ENCODE data around the gene RHOBTB1.
"Not testable (repeated sequence)": the region's sequence is repeated elsewhere in the genome, so short reads cannot be mapped to it uniquely, and the experiment has no call there.

The RHOBTB1 gene

GRCh38 chr10:60908031-60908430, 36.0 kb downstream of the RHOBTB1 start:
- H3K4me3 ChIP-seq (ENCODE audit: low read depth, low read length): no peak overlapping the region

- H3K4me3 ChIP-seq (ENCODE audit: low read depth, low read length): no peak overlapping the region
Measured at GRCh38 chr10:60907236-60907635, 36.7 kb downstream of the RHOBTB1 start.

GRCh38 chr10:60906825-60907224, 37.2 kb downstream of the RHOBTB1 start:
- H3K4me3 ChIP-seq (ENCODE audit: low read depth, low read length): not testable (repeated sequence)

- no peak overlapping the region for H3K4me3 ChIP-seq (ENCODE audit: low read depth, low read length)
Measured at GRCh38 chr10:60906411-60906810, 37.6 kb downstream of the RHOBTB1 start.

- H3K4me3 ChIP-seq (ENCODE audit: low read depth, low read length): no peak overlapping the region
Measured at GRCh38 chr10:60905580-60905979, 38.4 kb downstream of the RHOBTB1 start.

GRCh38 chr10:60903096-60903495, 40.9 kb downstream of the RHOBTB1 start:
- H3K4me3 ChIP-seq (ENCODE audit: low read depth, low read length): no peak overlapping the region

- no peak overlapping the region for H3K4me3 ChIP-seq (ENCODE audit: low read depth, low read length)
Measured at GRCh38 chr10:60901561-60902235, 42.3 kb downstream of the RHOBTB1 start.

GRCh38 chr10:60899266-60899665, 44.7 kb downstream of the RHOBTB1 start:
- no peak overlapping the region for H3K4me3 ChIP-seq (ENCODE audit: low read depth, low read length)

- no peak overlapping the region for H3K4me3 ChIP-seq (ENCODE audit: low read depth, low read length)
Measured at GRCh38 chr10:60898321-60898720, 45.7 kb downstream of the RHOBTB1 start.

- no peak overlapping the region for H3K4me3 ChIP-seq (ENCODE audit: low read depth, low read length)
Measured at GRCh38 chr10:60896810-60897209, 47.2 kb downstream of the RHOBTB1 start.

GRCh38 chr10:60896033-60896432, 48.0 kb downstream of the RHOBTB1 start:
- no peak overlapping the region for H3K4me3 ChIP-seq (ENCODE audit: low read depth, low read length)

- no peak overlapping the region for H3K4me3 ChIP-seq (ENCODE audit: low read depth, low read length)
Measured at GRCh38 chr10:60894786-60895185, 49.2 kb downstream of the RHOBTB1 start.

GRCh38 chr10:60893231-60893630, 50.8 kb downstream of the RHOBTB1 start:
- H3K4me3 ChIP-seq (ENCODE audit: low read depth, low read length): no peak overlapping the region

GRCh38 chr10:60892571-60892970, 51.4 kb downstream of the RHOBTB1 start:
- H3K4me3 ChIP-seq (ENCODE audit: low read depth, low read length): no peak overlapping the region

- H3K4me3 ChIP-seq (ENCODE audit: low read depth, low read length): no peak overlapping the region
Measured at GRCh38 chr10:60890811-60891210, 53.2 kb downstream of the RHOBTB1 start.

GRCh38 chr10:60883187-60883586, 60.8 kb downstream of the RHOBTB1 start:
- H3K4me3 ChIP-seq (ENCODE audit: low read depth, low read length): no peak overlapping the region

GRCh38 chr10:60878224-60878623, 65.8 kb downstream of the RHOBTB1 start:
- H3K4me3 ChIP-seq (ENCODE audit: low read depth, low read length): no peak overlapping the region

- no peak overlapping the region for H3K4me3 ChIP-seq (ENCODE audit: low read depth, low read length)
Measured at GRCh38 chr10:60877777-60878120, 66.2 kb downstream of the RHOBTB1 start.

- H3K4me3 ChIP-seq (ENCODE audit: low read depth, low read length): no peak overlapping the region
Measured at GRCh38 chr10:60877061-60877776, 66.8 kb downstream of the RHOBTB1 start.

GRCh38 chr10:60873758-60874157, 70.2 kb downstream of the RHOBTB1 start:
- H3K4me3 ChIP-seq (ENCODE audit: low read depth, low read length): no peak overlapping the region

- H3K4me3 ChIP-seq (ENCODE audit: low read depth, low read length): no peak overlapping the region
Measured at GRCh38 chr10:60872451-60872850, 71.5 kb downstream of the RHOBTB1 start.

- H3K4me3 ChIP-seq (ENCODE audit: low read depth, low read length): no peak overlapping the region
Measured at GRCh38 chr10:60871215-60871614, 72.8 kb downstream of the RHOBTB1 start.

GRCh38 chr10:60870803-60871202, 73.2 kb downstream of the RHOBTB1 start:
- H3K4me3 ChIP-seq (ENCODE audit: low read depth, low read length): no peak overlapping the region

Data from iPS-11a (cell line).